Neural cell (in vitro differentiated cells): Measurements from ENCODE around the gene PRDM2.

Source experiments
- EP300 ChIP-seq: fragments of 450-650 bp; conservative IDR thresholded peaks from 2 replicates; pipeline ENCODE4 v1.6.1; 2014; ENCODE audit warnings: antibody characterized with exemption, mild to moderate bottlenecking, moderate library complexity; ENCODE audit not compliant: poor library complexity, severe bottlenecking
- EZH2 ChIP-seq: fragments of 200-600, 300-800 bp; shearing (Covaris generic), sonication (generic); IDR thresholded peaks from 2 replicates; pipeline ENCODE4 v1.6.1; 2014; ENCODE audit warnings: antibody characterized with exemption, low read length, borderline replicate concordance, mild to moderate bottlenecking; ENCODE audit not compliant: insufficient read depth, poor library complexity, severe bottlenecking
- MXI1 ChIP-seq: fragments of 450-650 bp; conservative IDR thresholded peaks from 2 replicates; pipeline ENCODE4 v1.6.1; 2014; ENCODE audit warnings: antibody characterized with exemption, mild to moderate bottlenecking; ENCODE audit not compliant: poor library complexity, severe bottlenecking
- POLR2AphosphoS5 ChIP-seq: IDR thresholded peaks from 2 replicates; pipeline ENCODE4 v1.6.1; 2012
- RAD21 ChIP-seq: fragments of 450-650 bp; conservative IDR thresholded peaks from 2 replicates; pipeline ENCODE4 v1.6.1; 2014; ENCODE audit warnings: antibody characterized with exemption, mild to moderate bottlenecking, moderate library complexity
- TAF1 ChIP-seq: IDR thresholded peaks from 2 replicates; pipeline ENCODE4 v1.6.1; 2012; ENCODE audit warnings: low read depth
- TF ChIP-seq, protein P1 (sequence below): fragments of 450-650 bp; IDR thresholded peaks from 2 replicates; pipeline ENCODE4 v1.5.1; 2014; ENCODE audit warnings: antibody characterized with exemption, mild to moderate bottlenecking, moderate library complexity; ENCODE audit not compliant: poor library complexity, severe bottlenecking
- TF ChIP-seq, protein P2 (sequence below): IDR thresholded peaks from 2 replicates; pipeline ENCODE4 v1.6.1; 2012; ENCODE audit warnings: borderline replicate concordance

- TF ChIP-seq, protein P1, sequence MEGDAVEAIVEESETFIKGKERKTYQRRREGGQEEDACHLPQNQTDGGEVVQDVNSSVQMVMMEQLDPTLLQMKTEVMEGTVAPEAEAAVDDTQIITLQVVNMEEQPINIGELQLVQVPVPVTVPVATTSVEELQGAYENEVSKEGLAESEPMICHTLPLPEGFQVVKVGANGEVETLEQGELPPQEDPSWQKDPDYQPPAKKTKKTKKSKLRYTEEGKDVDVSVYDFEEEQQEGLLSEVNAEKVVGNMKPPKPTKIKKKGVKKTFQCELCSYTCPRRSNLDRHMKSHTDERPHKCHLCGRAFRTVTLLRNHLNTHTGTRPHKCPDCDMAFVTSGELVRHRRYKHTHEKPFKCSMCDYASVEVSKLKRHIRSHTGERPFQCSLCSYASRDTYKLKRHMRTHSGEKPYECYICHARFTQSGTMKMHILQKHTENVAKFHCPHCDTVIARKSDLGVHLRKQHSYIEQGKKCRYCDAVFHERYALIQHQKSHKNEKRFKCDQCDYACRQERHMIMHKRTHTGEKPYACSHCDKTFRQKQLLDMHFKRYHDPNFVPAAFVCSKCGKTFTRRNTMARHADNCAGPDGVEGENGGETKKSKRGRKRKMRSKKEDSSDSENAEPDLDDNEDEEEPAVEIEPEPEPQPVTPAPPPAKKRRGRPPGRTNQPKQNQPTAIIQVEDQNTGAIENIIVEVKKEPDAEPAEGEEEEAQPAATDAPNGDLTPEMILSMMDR: no peak
- TF ChIP-seq EZH2: no peak
- no peak for TF ChIP-seq TAF1
- TF ChIP-seq EP300: no peak
- TF ChIP-seq POLR2AphosphoS5: no peak
- TF ChIP-seq, protein P2, sequence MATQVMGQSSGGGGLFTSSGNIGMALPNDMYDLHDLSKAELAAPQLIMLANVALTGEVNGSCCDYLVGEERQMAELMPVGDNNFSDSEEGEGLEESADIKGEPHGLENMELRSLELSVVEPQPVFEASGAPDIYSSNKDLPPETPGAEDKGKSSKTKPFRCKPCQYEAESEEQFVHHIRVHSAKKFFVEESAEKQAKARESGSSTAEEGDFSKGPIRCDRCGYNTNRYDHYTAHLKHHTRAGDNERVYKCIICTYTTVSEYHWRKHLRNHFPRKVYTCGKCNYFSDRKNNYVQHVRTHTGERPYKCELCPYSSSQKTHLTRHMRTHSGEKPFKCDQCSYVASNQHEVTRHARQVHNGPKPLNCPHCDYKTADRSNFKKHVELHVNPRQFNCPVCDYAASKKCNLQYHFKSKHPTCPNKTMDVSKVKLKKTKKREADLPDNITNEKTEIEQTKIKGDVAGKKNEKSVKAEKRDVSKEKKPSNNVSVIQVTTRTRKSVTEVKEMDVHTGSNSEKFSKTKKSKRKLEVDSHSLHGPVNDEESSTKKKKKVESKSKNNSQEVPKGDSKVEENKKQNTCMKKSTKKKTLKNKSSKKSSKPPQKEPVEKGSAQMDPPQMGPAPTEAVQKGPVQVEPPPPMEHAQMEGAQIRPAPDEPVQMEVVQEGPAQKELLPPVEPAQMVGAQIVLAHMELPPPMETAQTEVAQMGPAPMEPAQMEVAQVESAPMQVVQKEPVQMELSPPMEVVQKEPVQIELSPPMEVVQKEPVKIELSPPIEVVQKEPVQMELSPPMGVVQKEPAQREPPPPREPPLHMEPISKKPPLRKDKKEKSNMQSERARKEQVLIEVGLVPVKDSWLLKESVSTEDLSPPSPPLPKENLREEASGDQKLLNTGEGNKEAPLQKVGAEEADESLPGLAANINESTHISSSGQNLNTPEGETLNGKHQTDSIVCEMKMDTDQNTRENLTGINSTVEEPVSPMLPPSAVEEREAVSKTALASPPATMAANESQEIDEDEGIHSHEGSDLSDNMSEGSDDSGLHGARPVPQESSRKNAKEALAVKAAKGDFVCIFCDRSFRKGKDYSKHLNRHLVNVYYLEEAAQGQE: no peak
- no peak for TF ChIP-seq MXI1
- no peak for TF ChIP-seq RAD21
Measured at GRCh38 chr1:13697738-13698137, 2.2 kb upstream of the PRDM2 start.
